Natural killer cell (primary cell): ENCODE results near the gene OR6K6. TPM values are rescaled to one million over a fixed set of nuclear protein-coding genes. Genes with fewer than 3 reads are reported as not detected.

Source experiments
- ATAC-seq, 3 donors: fragments of 150-1000 bp in 2 of 3; fragments of 200-7000 bp in 1 of 3; cut with Tn5 transposase; 1 replicate in 1 of 3; 2 replicates in 2 of 3; pipeline ENCODE4 v1.10.0; 2021; ENCODE audit warnings: mild to moderate bottlenecking in 2 of 3, moderate library complexity in 2 of 3
- DNase-seq, 2 donors: peaks; one replicate each; pipeline versions ENCODE4 v3.0.0 to v3.0.0-alpha.2; 2013 to 2021; ENCODE audit warnings: mixed read lengths in 1 of 2
- H3K27ac ChIP-seq: one replicate; pipeline ENCODE4 v1.5.1; 2013; ENCODE audit warnings: mild to moderate bottlenecking, low read length
- H3K27me3 ChIP-seq: one replicate; pipeline ENCODE4 v1.6.1; 2013; ENCODE audit warnings: low read length; ENCODE audit not compliant: control insufficient read depth, insufficient read depth
- H3K36me3 ChIP-seq: one replicate; pipeline ENCODE4 v1.6.1; 2013; ENCODE audit warnings: low read length; ENCODE audit not compliant: control insufficient read depth, insufficient read depth
- H3K4me1 ChIP-seq: one replicate; pipeline ENCODE4 v1.6.1; 2013; ENCODE audit warnings: low read length; ENCODE audit not compliant: control insufficient read depth, insufficient read depth
- H3K4me3 ChIP-seq: one replicate; pipeline ENCODE4 v1.5.1; 2013; ENCODE audit warnings: low read length
- H3K9me3 ChIP-seq: one replicate; pipeline ENCODE4 v1.6.1; 2013; ENCODE audit warnings: low read length; ENCODE audit not compliant: control insufficient read depth, insufficient read depth
- H3K27ac Mint-ChIP-seq, 2 donors: one replicate each; pipeline ENCODE4 v1.8.0; 2022; ENCODE audit warnings: mild to moderate bottlenecking in 2 of 2, mixed read lengths in 2 of 2, moderate library complexity in 1 of 2
- H3K27me3 Mint-ChIP-seq, 2 donors: one replicate each; pipeline ENCODE4 v1.8.0; 2022; ENCODE audit warnings: low read depth in 2 of 2, mixed read lengths in 2 of 2
- H3K36me3 Mint-ChIP-seq: one replicate; pipeline ENCODE4 v1.8.0; 2022; ENCODE audit warnings: mixed read lengths
- H3K4me1 Mint-ChIP-seq, 2 donors: one replicate each; pipeline ENCODE4 v1.8.0; 2022; ENCODE audit warnings: mixed read lengths in 2 of 2
- H3K4me3 Mint-ChIP-seq: one replicate; pipeline ENCODE4 v1.8.0; 2022; ENCODE audit warnings: mild to moderate bottlenecking, moderate library complexity, mixed read lengths
- H3K9me3 Mint-ChIP-seq, 2 donors: one replicate each; pipeline ENCODE4 v1.8.0; 2022; ENCODE audit warnings: mixed read lengths in 2 of 2
- CTCF ChIP-seq: fragments of 200-600 bp; IDR thresholded peaks from one replicate; pipeline ENCODE4 v1.8.0; 2022; ENCODE audit warnings: antibody characterized with exemption
- WGBS: methylation state at CpG from one replicate; pipeline ENCODE4 v1.1.7; 2013; ENCODE audit warnings: missing lambda C conversion rate; ENCODE audit not compliant: insufficient coverage; 5-methylcytosine and 5-hydroxymethylcytosine counted together
- intact Hi-C: fragments of 100-400 bp; cut with micrococcal nuclease; formaldehyde crosslinking; loops from one replicate; pipeline ENCODE4 v1.14.2; 2022
- total RNA-seq, 4 donors: library from RNA; stranded (reverse); fragments of 120-200 nt in 1 of 4; gene quantifications; one replicate each; pipeline versions ENCODE4 v1.2.3 to v1.2.4, GENCODE V29; 2013 to 2022

Gene OR6K6
- total RNA-seq, 3 donors from 2014 or later (not counting 1 experiment from before 2014, with no cell fraction given) = not detected

GRCh38 chr1:158724442-158724841 is 30.1 kb upstream of the OR6K6 start:
- no peak for TF ChIP-seq CTCF
- 92% methylated on average over 5 of the region's 5 CpGs for WGBS
- DNase-seq (no peak), ATAC-seq (no peak)
- Mint-ChIP-seq H3K36me3 (no peaks in the 10 kb centered on the region), H3K4me1 (no peaks in the 10 kb centered on the region), H3K4me3 (no peak overlapping the region), H3K27ac (no peak overlapping the region), H3K9me3 (no peaks in the 10 kb centered on the region), H3K27me3 (peaks cover 24 to 60% of the 10 kb centered on the region in 2 donors)
- no peaks in the 10 kb centered on the region for H3K9me3 ChIP-seq
- H3K4me1 ChIP-seq = no peaks in the 10 kb centered on the region
- H3K27me3 ChIP-seq = peaks cover 10% of the 10 kb centered on the region
- no peak overlapping the region for H3K4me3 ChIP-seq
- no peak overlapping the region for H3K27ac ChIP-seq
- intact Hi-C loops = no loop called here
- H3K36me3 ChIP-seq = no peaks in the 10 kb centered on the region

- H3K9me3 Mint-ChIP-seq = no peaks in the 10 kb centered on the region
- ATAC-seq (no peak), DNase-seq (no peak)
- 64% methylated on average over 3 of the region's 3 CpGs for WGBS
- no peaks in the 10 kb centered on the region for H3K4me1 Mint-ChIP-seq
- H3K36me3 Mint-ChIP-seq = no peaks in the 10 kb centered on the region
- H3K4me1 ChIP-seq = no peaks in the 10 kb centered on the region
- peaks cover 7% of the 10 kb centered on the region for H3K27me3 ChIP-seq
- no peak overlapping the region for H3K27ac Mint-ChIP-seq
- no peaks in the 10 kb centered on the region for H3K36me3 ChIP-seq
- intact Hi-C loops = no loop called here
- no peaks in the 10 kb centered on the region for H3K9me3 ChIP-seq
- TF ChIP-seq CTCF = no peak
- peaks cover 15 to 31% of the 10 kb centered on the region in 2 donors for H3K27me3 Mint-ChIP-seq
- H3K4me3 ChIP-seq = no peak overlapping the region
- H3K27ac ChIP-seq = no peak overlapping the region
- no peak overlapping the region for H3K4me3 Mint-ChIP-seq
Observed at GRCh38 chr1:158728510-158729225, 25.9 kb upstream of the OR6K6 start.

GRCh38 chr1:158730453-158730852 is 24.1 kb upstream of the OR6K6 start:
- DNase-seq (no peak), ATAC-seq (no peak)
- intact Hi-C loops = no loop called here
- H3K27ac Mint-ChIP-seq = no peak overlapping the region
- 100% methylated on average over 1 of the region's 4 CpGs for WGBS
- Histone ChIP-seq H3K9me3 (no peaks in the 10 kb centered on the region), H3K4me3 (no peak overlapping the region), H3K36me3 (no peaks in the 10 kb centered on the region), H3K27me3 (peaks cover 5% of the 10 kb centered on the region), H3K27ac (no peak overlapping the region), H3K4me1 (no peaks in the 10 kb centered on the region)
- no peaks in the 10 kb centered on the region for H3K36me3 Mint-ChIP-seq
- no peaks in the 10 kb centered on the region for H3K9me3 Mint-ChIP-seq
- H3K4me1 Mint-ChIP-seq = no peaks in the 10 kb centered on the region
- H3K27me3 Mint-ChIP-seq = peaks cover 6 to 18% of the 10 kb centered on the region in 2 donors
- no peak for TF ChIP-seq CTCF
- no peak overlapping the region for H3K4me3 Mint-ChIP-seq

- Histone ChIP-seq H3K36me3 (no peaks in the 10 kb centered on the region), H3K4me3 (no peak overlapping the region), H3K4me1 (no peaks in the 10 kb centered on the region), H3K27ac (no peak overlapping the region), H3K9me3 (no peaks in the 10 kb centered on the region), H3K27me3 (peaks cover 5% of the 10 kb centered on the region)
- intact Hi-C loops = no loop called here
- whole genome bisulfite sequencing = 92% methylated on average over 4 of the region's 4 CpGs
- Mint-ChIP-seq H3K9me3 (no peaks in the 10 kb centered on the region), H3K36me3 (no peaks in the 10 kb centered on the region), H3K4me3 (no peak overlapping the region), H3K4me1 (no peaks in the 10 kb centered on the region), H3K27ac (no peak overlapping the region), H3K27me3 (peaks cover 3 to 14% of the 10 kb centered on the region in 2 donors)
- TF ChIP-seq CTCF = no peak
- no peak for ATAC-seq
- no peak for DNase-seq
Observed at GRCh38 chr1:158731707-158732106, 22.8 kb upstream of the OR6K6 start.
